Endothelial cell of umbilical vein (primary cell): ENCODE data around the gene CTNNA2. TPM values are rescaled to one million over a fixed set of nuclear protein-coding genes. Genes with fewer than 3 reads are reported as not detected.

Source experiments
- BruUV-seq: library from RNA; stranded (reverse); fragments of 400-500 nt; replicated peaks from 2 replicates; lab custom pipeline; 2021; lab: Mats Ljungman, UMichigan
- CTCF ChIA-PET: fragments of 300-600, 350-600 bp; sonication (Branson Sonifier 250); formaldehyde crosslinking; loops from one replicate; lab custom pipeline; 2021; ENCODE audit warnings: antibody characterized with exemption, inconsistent platforms; lab: Charles Lee
- POLR2A ChIA-PET: fragments of 300-600, 350-600 bp; sonication (Branson Sonifier 250); formaldehyde crosslinking; loops from one replicate; lab custom pipeline; 2021; ENCODE audit warnings: antibody characterized with exemption, inconsistent platforms; lab: Charles Lee
- DNase-seq: peaks from one replicate; pipeline ENCODE4 v3.0.0-alpha.2; 2011; ENCODE audit warnings: low read depth, low spot score
- FAIRE-seq: peaks from 2 replicates; lab custom pipeline; 2011; peaks lifted over from hg19 to GRCh38; lab: Jason Lieb, UNC
- H2AFZ ChIP-seq: 2 replicates; pipeline ENCODE4 v1.6.0; 2012; ENCODE audit warnings: low read depth, low read length, control low read depth, inconsistent platforms
- H3K27ac ChIP-seq: 2 replicates; pipeline ENCODE4 v1.5.1; 2011; ENCODE audit warnings: low read depth, mild to moderate bottlenecking, control low read depth, low read length, moderate library complexity; ENCODE audit not compliant: insufficient read depth
- H3K27me3 ChIP-seq, 2 experiments: 2 replicates each; pipeline versions ENCODE4 v1.6.0 to v1.6.1; 2011; ENCODE audit warnings: low read length in 2 of 2, mixed read lengths in 1 of 2; ENCODE audit not compliant: control insufficient read depth in 2 of 2, insufficient read depth in 2 of 2
- H3K36me3 ChIP-seq, 2 experiments: 2 replicates in 1 of 2; 3 replicates in 1 of 2; pipeline ENCODE4 v1.5.1; 2011; ENCODE audit warnings: low read length in 2 of 2, mild to moderate bottlenecking in 1 of 2, moderate library complexity in 1 of 2; ENCODE audit not compliant: control insufficient read depth in 2 of 2, insufficient read depth in 2 of 2; ENCODE audit errors: extremely low read depth in 1 of 2
- H3K4me1 ChIP-seq: 3 replicates; pipeline ENCODE4 v1.5.1; 2011; ENCODE audit warnings: mild to moderate bottlenecking, low read length; ENCODE audit not compliant: control insufficient read depth, insufficient read depth; ENCODE audit errors: extremely low read depth
- H3K4me2 ChIP-seq: 2 replicates; pipeline ENCODE4 v1.6.1; 2011; ENCODE audit warnings: low read length, control low read depth, mixed read lengths; ENCODE audit not compliant: insufficient read depth
- H3K4me3 ChIP-seq, 3 experiments: fragments of 200-600 bp in 1 of 3; sonication (generic), shearing (Covaris generic) in 1 of 3; replicated peaks in 1 of 3; 2 replicates each; pipeline ENCODE4 v1.5.1; 2011 to 2016; ENCODE audit warnings: control low read depth in 3 of 3, low read length in 3 of 3, mild to moderate bottlenecking in 2 of 3, inconsistent platforms in 1 of 3, low read depth in 1 of 3, moderate library complexity in 1 of 3; ENCODE audit not compliant: insufficient read depth in 1 of 3
- H3K79me2 ChIP-seq: 2 replicates; pipeline ENCODE4 v1.6.0; 2012; ENCODE audit warnings: low read length, inconsistent platforms; ENCODE audit not compliant: control insufficient read depth, insufficient read depth
- H3K9ac ChIP-seq: replicated peaks from 2 replicates; pipeline ENCODE3; 2011; ENCODE audit warnings: low read length, control low read depth; ENCODE audit not compliant: insufficient read depth; ENCODE audit errors: extremely low read depth
- H3K9me1 ChIP-seq: replicated peaks from 3 replicates; pipeline ENCODE4 v1.6.0; 2011; ENCODE audit warnings: mild to moderate bottlenecking, low read length; ENCODE audit not compliant: control insufficient read depth, insufficient read depth; ENCODE audit errors: extremely low read depth
- H3K9me3 ChIP-seq: replicated peaks from 2 replicates; pipeline ENCODE4 v1.5.1; 2012; ENCODE audit warnings: low read length, inconsistent platforms; ENCODE audit not compliant: control insufficient read depth, insufficient read depth
- H4K20me1 ChIP-seq: replicated peaks from 2 replicates; pipeline ENCODE3; 2011; ENCODE audit warnings: mild to moderate bottlenecking, low read length; ENCODE audit not compliant: control insufficient read depth, insufficient read depth; ENCODE audit errors: extremely low read depth
- EZH2 ChIP-seq: IDR thresholded peaks from 2 replicates; pipeline ENCODE4 v1.6.1; 2012; ENCODE audit warnings: borderline replicate concordance, low read depth, mild to moderate bottlenecking, moderate library complexity, low read length, inconsistent platforms; ENCODE audit not compliant: severe bottlenecking
- GATA2 ChIP-seq: IDR thresholded peaks from 2 replicates; pipeline ENCODE4 v1.7.0; 2011; ENCODE audit warnings: low read depth, mild to moderate bottlenecking, moderate library complexity, mixed read lengths, low read length; ENCODE audit not compliant: insufficient read length, insufficient read depth
- MAX ChIP-seq: IDR thresholded peaks from 2 replicates; pipeline ENCODE4 v1.6.1; 2011; ENCODE audit not compliant: insufficient read depth, insufficient read length
- MYC ChIP-seq: IDR thresholded peaks from one replicate; pipeline ENCODE4 v1.6.1; 2011; ENCODE audit warnings: mild to moderate bottlenecking, low read depth, low read length
- POLR2A ChIP-seq: IDR thresholded peaks from 2 replicates; pipeline ENCODE4 v1.6.1; 2012; ENCODE audit warnings: low read depth, mild to moderate bottlenecking, control low read depth, low read length
- POLR2AphosphoS5 ChIP-seq: IDR thresholded peaks from 2 replicates; pipeline ENCODE4 v1.6.1; 2012; ENCODE audit warnings: low read depth, mild to moderate bottlenecking, control low read depth, low read length, moderate library complexity; ENCODE audit not compliant: insufficient read depth
- dilution Hi-C: fragments of 300-500 bp; cut with MboI; formaldehyde crosslinking; loops from one replicate; pipeline ENCODE4 v1.15.0; 2019; ENCODE audit warnings: low sequenced_read_pairs; ENCODE audit not compliant: extremely low pct_ligation_motif_present
- intact Hi-C: fragments of 100-400 bp; cut with micrococcal nuclease; formaldehyde crosslinking; loops from one replicate; pipeline ENCODE4 v1.10.0; 2022
- polyA plus RNA-seq, 4 experiments: library from polyadenylated mRNA; depleted of rRNA in 3 of 4; stranded (reverse) in 3 of 4; unstranded in 1 of 4; fragments of >200 nt; gene quantifications; 2 replicates each; pipeline versions ENCODE4 v1.2.1 to v1.2.3, GENCODE V29; 2011 to 2012; ENCODE audit warnings: missing spikeins in 1 of 4
- total RNA-seq: library from RNA; stranded (reverse); gene quantifications from 2 replicates; pipeline ENCODE4 v1.2.3, GENCODE V29; 2021

CTNNA2 gene
- total and polyA plus RNA-seq, 2 donors (not counting 3 experiments of a cell fraction or from before 2014, with no cell fraction given) = not detected

DNA sequence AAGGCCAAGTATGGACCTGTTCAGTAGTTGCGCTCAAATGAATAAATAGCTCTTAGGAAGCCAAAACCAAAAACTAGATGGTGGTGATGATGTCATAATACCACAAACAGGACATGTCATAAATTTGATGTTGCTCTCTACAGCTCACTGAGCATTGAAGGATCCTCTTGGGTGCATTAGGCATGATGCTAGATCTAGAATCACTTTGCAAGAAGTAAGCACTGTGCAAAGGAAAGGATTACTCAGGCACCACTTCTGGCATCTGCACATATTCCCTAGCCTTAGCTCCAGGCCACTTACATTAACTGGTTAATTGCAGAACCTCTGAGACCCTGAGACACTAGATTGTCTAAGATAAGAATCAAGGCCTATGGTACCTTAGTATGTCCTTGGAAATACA is 733.7 kb downstream of the CTNNA2 start:
- no TSS peak for BruUV-seq
- no peaks in the 10 kb centered on the region for H3K9me1 ChIP-seq
- dilution Hi-C loops = no loop called here
- peaks cover 2% of the 10 kb centered on the region for H3K9me3 ChIP-seq
- H3K9ac ChIP-seq = no peak overlapping the region
- H3K27ac ChIP-seq = no peak overlapping the region
- no peaks in the 10 kb centered on the region for H3K4me1 ChIP-seq
- no peak overlapping the region for H2AFZ ChIP-seq
- intact Hi-C loops = no loop called here
- no peaks in the 10 kb centered on the region for H3K36me3 ChIP-seq
- no peak overlapping the region for H3K4me3 ChIP-seq
- ChIA-PET POLR2A (no interaction called here), CTCF (no interaction called here)
- H4K20me1 ChIP-seq = no peaks in the 10 kb centered on the region
- no peak for DNase-seq
- no peak for TF ChIP-seq MAX
- no peaks in the 10 kb centered on the region for H3K79me2 ChIP-seq
- FAIRE-seq = no peak
- no peaks in the 10 kb centered on the region for H3K27me3 ChIP-seq
- no peak overlapping the region for H3K4me2 ChIP-seq

GRCh38 chr2:80247339-80247738 is 734.5 kb downstream of the CTNNA2 start:
- H3K4me3 ChIP-seq = no peak overlapping the region
- H3K27ac ChIP-seq = no peak overlapping the region
- DNase-seq = no peak
- dilution Hi-C loops = no loop called here
- H3K27me3 ChIP-seq = no peaks in the 10 kb centered on the region
- no peaks in the 10 kb centered on the region for H4K20me1 ChIP-seq
- H2AFZ ChIP-seq = no peak overlapping the region
- H3K4me2 ChIP-seq = no peak overlapping the region
- no peak for FAIRE-seq
- CTCF ChIA-PET = no interaction called here
- H3K9ac ChIP-seq = no peak overlapping the region
- no TSS peak for BruUV-seq
- TF ChIP-seq POLR2A (no peak), EZH2 (no peak), MYC (no peak), GATA2 (no peak), POLR2AphosphoS5 (no peak)
- H3K79me2 ChIP-seq = no peaks in the 10 kb centered on the region
- no peaks in the 10 kb centered on the region for H3K36me3 ChIP-seq
- peaks cover 2% of the 10 kb centered on the region for H3K9me3 ChIP-seq
- H3K4me1 ChIP-seq = no peaks in the 10 kb centered on the region
- POLR2A ChIA-PET = no interaction called here
- intact Hi-C loops = no loop called here
- no peaks in the 10 kb centered on the region for H3K9me1 ChIP-seq
